ENCODE data around the gene TULP3. TPM values are rescaled to one million over a fixed set of nuclear protein-coding genes. Genes with fewer than 3 reads are reported as not detected.

Gene TULP3
- total RNA-seq, 5 donors from 2014 or later (not counting 1 experiment from before 2014, with no cell fraction given) = 5.6 to 8.9 (median 7.7) TPM

DNA sequence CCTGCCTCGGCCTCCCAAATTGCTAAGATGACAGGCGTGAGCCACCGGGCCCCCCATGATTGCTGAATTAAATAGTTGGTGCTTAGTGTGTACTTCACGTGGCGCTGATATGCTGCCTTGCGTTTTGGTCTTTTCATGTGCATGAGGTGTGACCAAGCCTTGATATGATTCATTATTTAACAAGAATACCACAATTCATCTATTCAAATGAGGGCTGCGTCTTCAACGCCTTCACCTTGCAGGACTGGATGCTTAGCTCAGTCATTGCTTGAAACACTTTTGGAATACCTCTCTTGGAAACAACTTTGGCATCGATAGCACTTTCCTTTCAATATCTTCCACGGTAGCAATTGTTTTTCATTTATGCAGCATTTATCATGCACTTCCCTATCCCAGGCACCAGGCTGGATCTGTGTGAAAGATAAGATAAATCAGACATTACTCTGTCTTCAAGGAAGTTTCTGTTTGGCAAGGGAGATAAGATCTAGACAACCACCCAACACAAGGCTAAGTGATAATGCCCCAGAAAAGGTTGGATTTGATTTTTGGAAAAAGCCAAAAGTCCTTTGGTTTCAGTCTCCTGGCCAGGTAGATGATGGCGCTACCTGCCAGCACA lies 67.2 kb downstream of the TULP3 start:
- Mint-ChIP-seq H3K9me3 (no peaks in the 10 kb centered on the region), H3K4me1 (peaks cover 19% of the 10 kb centered on the region in 3 donors), H3K4me3 (peak overlapping the region in 1 of 3 donors; percentile 81), H3K27ac (no peak overlapping the region), H3K36me3 (no peaks in the 10 kb centered on the region), H3K27me3 (peaks cover 43 to 54% of the 10 kb centered on the region in 2 donors)
- Histone ChIP-seq H3K9me3 (no peaks in the 10 kb centered on the region), H3K27ac (ENCODE audit: low read length) (no peak overlapping the region), H3K27me3 (replicated peaks in 1 of 2; ENCODE audit: control insufficient read depth in 2 of 2, extremely low read depth in 1 of 2, insufficient read depth in 2 of 2, low read length in 1 of 2) (peaks cover 14 to 36% of the 10 kb centered on the region in 2 experiments), H3K36me3 (ENCODE audit: control insufficient read depth in 2 of 2, extremely low read depth in 1 of 2, insufficient read depth in 1 of 2, low read length in 1 of 2) (no peaks in the 10 kb centered on the region), H3K4me1 (ENCODE audit: control insufficient read depth in 1 of 2, extremely low read depth in 1 of 2, insufficient read depth in 2 of 2, low read length in 2 of 2) (peaks cover 0 to 9% of the 10 kb centered on the region in 2 experiments), H3K4me3 (ENCODE audit: control insufficient read depth in 1 of 2, extremely low read depth in 1 of 2, low read length in 1 of 2) (no peak overlapping the region)
- no peak for ATAC-seq (replicated peaks in 1 of 4)
- no peak for DNase-seq
- CTCF ChIA-PET = no interaction called here
- POLR2A ChIA-PET = no interaction called here
- WGBS (ENCODE audit: insufficient coverage) = 56% methylated on average over 5 of the region's 11 CpGs

DNA sequence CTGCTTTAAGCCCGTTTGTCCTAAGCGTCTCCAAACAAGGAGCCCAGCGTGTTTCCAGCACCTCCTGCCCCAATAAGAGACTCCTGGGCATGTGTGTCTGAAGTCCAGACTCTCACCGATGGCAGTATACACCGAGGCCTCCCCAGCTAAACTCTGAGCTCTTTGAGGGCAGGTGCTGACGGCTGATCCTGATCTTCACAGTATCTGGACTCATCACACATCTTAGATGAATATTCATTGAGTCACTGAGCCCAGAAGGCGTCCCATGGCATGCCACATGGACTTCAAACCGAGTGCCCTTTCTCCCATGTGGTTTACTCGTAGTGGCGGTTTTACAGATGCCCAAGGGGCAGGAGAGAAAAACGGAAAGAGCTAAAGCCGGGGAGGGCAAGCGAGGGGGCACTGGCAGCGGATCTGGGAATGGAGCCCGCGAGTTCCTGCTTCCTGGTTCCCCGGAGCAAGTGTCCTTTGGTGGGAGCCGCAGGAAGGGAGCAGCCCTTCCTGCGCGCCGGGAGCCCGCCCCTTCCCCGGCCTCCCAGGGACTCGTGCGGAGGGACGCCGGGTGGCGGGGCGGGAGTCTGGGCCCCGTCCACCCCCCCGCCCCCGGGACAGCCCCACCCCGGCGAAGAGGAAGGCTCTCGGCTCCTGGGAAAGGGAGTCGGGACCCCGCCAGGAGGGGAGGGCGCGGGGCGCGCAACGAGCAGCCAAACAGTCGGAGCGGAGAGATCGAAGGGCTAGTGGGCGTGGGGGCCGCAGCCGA lies 67.9 kb downstream of the TULP3 start:
- no peak for ATAC-seq (replicated peaks in 1 of 4)
- WGBS (ENCODE audit: insufficient coverage) = 3% methylated on average over 43 of the region's 48 CpGs
- peaks cover 46 to 61% of the 10 kb centered on the region in 2 donors for H3K27me3 Mint-ChIP-seq
- no peak for DNase-seq
- no peaks in the 10 kb centered on the region for H3K9me3 Mint-ChIP-seq
- H3K36me3 ChIP-seq (ENCODE audit: control insufficient read depth in 2 of 2, extremely low read depth in 1 of 2, insufficient read depth in 1 of 2, low read length in 1 of 2) = no peaks in the 10 kb centered on the region
- no peaks in the 10 kb centered on the region for H3K9me3 ChIP-seq
- POLR2A ChIA-PET = no interaction called here
- peaks cover 0 to 9% of the 10 kb centered on the region in 2 experiments for H3K4me1 ChIP-seq (ENCODE audit: control insufficient read depth in 1 of 2, extremely low read depth in 1 of 2, insufficient read depth in 2 of 2, low read length in 2 of 2)
- no peak overlapping the region for H3K4me3 ChIP-seq (ENCODE audit: control insufficient read depth in 1 of 2, extremely low read depth in 1 of 2, low read length in 1 of 2)
- H3K36me3 Mint-ChIP-seq = no peaks in the 10 kb centered on the region
- H3K27ac ChIP-seq (ENCODE audit: low read length) = no peak overlapping the region
- CTCF ChIA-PET = no interaction called here
- H3K4me1 Mint-ChIP-seq = peaks cover 19% of the 10 kb centered on the region in 3 donors
- peaks cover 14 to 43% of the 10 kb centered on the region in 2 experiments for H3K27me3 ChIP-seq (replicated peaks in 1 of 2; ENCODE audit: control insufficient read depth in 2 of 2, extremely low read depth in 1 of 2, insufficient read depth in 2 of 2, low read length in 1 of 2)
- H3K27ac Mint-ChIP-seq = peak overlapping the region in 1 of 2 donors; percentile 72
- H3K4me3 Mint-ChIP-seq = peak overlapping the region; percentile 53 to 81 (median 64)

DNA sequence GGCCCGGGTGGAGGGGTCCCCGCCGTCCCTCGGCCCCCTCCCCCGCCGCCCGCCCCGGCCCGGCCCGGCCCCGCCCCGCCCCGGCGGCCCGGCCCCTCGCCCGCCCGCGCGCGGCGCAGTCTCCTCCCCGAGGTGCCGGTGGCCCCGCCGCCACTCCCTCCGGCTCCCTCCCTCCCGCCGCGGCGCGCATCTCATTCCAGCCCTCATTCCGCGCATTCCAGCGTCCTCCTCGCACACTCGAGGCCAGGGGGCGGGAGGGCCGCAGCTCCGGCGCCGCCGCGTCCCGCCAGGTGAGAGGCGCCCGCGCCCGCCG lies 68.5 kb downstream of the TULP3 start, which contains the start of gene TEAD4:
TSS of gene TEAD4 (plus strand) at position 206 of the 313 bp plus-strand sequence.
- H3K27ac ChIP-seq (ENCODE audit: low read length) = no peak within 1 kb of the TSS
- DNase-seq = no peak
- CTCF ChIA-PET = no interaction called here

DNA sequence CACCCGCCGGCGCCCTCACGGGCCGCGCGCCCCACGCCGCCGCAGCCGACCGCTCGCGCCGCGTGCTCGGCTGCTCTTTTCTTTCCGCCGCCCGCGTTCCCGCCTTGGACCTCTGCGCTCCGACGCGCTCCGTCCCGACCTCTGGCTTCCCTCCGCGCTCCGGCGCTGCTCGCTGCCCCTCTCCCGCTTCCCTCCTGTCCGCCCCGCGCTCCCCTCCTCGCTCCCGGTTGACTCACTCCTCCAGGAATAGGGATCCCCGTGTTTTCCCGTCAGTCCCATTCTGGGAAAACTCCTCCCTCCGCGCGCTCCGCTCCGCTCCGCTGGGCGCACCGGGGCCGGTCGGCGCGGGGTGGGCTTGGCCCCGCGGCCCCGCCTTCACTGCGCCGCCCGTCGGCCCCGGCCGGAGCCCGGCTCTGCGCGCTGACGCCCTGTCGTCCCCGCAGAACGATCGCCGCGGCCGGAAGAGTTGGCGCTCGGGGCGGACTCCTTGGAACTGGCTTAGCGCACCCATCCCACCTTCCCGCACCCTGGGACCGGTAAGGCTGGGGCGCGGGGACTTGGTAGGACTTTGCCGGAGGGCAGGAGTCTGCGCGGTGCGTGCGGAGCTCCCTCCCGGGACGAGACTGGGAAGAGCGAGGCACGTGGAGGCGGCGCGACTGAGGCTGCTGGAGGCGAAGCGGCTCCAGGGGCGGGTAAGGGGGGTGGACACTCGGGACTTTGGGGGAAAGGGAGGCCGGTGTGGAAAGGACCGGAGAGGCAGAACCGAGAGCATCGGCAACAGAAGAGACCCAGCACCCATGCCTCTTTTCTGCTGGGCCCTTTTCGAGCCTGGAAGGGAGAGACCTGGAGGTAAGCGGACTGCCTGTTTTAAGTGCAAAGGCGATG lies 69.1 kb downstream of the TULP3 start:
- no peaks in the 10 kb centered on the region for H3K36me3 Mint-ChIP-seq
- CTCF ChIA-PET = no interaction called here
- H3K27me3 Mint-ChIP-seq = peaks cover 46 to 65% of the 10 kb centered on the region in 2 donors
- WGBS (ENCODE audit: insufficient coverage) = 2% methylated on average over 103 of the region's 104 CpGs
- H3K4me3 Mint-ChIP-seq = peak overlapping the region; percentile 53 to 58 (median 57)
- H3K4me1 Mint-ChIP-seq = peaks cover 19% of the 10 kb centered on the region in 3 donors
- Histone ChIP-seq H3K9me3 (no peaks in the 10 kb centered on the region), H3K27ac (ENCODE audit: low read length) (no peak overlapping the region), H3K36me3 (ENCODE audit: control insufficient read depth in 2 of 2, extremely low read depth in 1 of 2, insufficient read depth in 1 of 2, low read length in 1 of 2) (no peaks in the 10 kb centered on the region), H3K4me3 (ENCODE audit: control insufficient read depth in 1 of 2, extremely low read depth in 1 of 2, low read length in 1 of 2) (peak overlapping the region in 1 of 2 donors; percentile 19), H3K27me3 (replicated peaks in 1 of 2; ENCODE audit: control insufficient read depth in 2 of 2, extremely low read depth in 1 of 2, insufficient read depth in 2 of 2, low read length in 1 of 2) (peaks cover 15 to 53% of the 10 kb centered on the region in 2 experiments), H3K4me1 (ENCODE audit: control insufficient read depth in 1 of 2, extremely low read depth in 1 of 2, insufficient read depth in 2 of 2, low read length in 2 of 2) (peaks cover 0 to 9% of the 10 kb centered on the region in 2 experiments)
- H3K9me3 Mint-ChIP-seq = no peaks in the 10 kb centered on the region
- POLR2A ChIA-PET = no interaction called here
- DNase-seq (no peak), ATAC-seq (replicated peaks in 1 of 4) (no peak)
- no peak overlapping the region for H3K27ac Mint-ChIP-seq

More for the DNA sequence above, 68.5 kb downstream of the TULP3 start, which contains the start of gene TEAD4:
- H3K4me3 ChIP-seq (ENCODE audit: control insufficient read depth in 1 of 2, extremely low read depth in 1 of 2, low read length in 1 of 2) = peak within 1 kb of the TSS in 1 of 2 donors; percentile 19
- WGBS (ENCODE audit: insufficient coverage) = under 1% methylated on average over 32 of the region's 50 CpGs
- no peaks in the 10 kb centered on the region for H3K9me3 Mint-ChIP-seq
- H3K4me3 Mint-ChIP-seq = peak within 1 kb of the TSS; percentile 53 to 81 (median 64)
- H3K4me1 ChIP-seq (ENCODE audit: control insufficient read depth in 1 of 2, extremely low read depth in 1 of 2, insufficient read depth in 2 of 2, low read length in 2 of 2) = peaks cover 0 to 9% of the 10 kb centered on the region in 2 experiments
- H3K36me3 Mint-ChIP-seq = no peaks in the 10 kb centered on the region
- peaks cover 15 to 48% of the 10 kb centered on the region in 2 experiments for H3K27me3 ChIP-seq (replicated peaks in 1 of 2; ENCODE audit: control insufficient read depth in 2 of 2, extremely low read depth in 1 of 2, insufficient read depth in 2 of 2, low read length in 1 of 2)
- H3K27ac Mint-ChIP-seq = peak within 1 kb of the TSS in 1 of 2 donors; percentile 72
- POLR2A ChIA-PET = no interaction called here
- no peaks in the 10 kb centered on the region for H3K9me3 ChIP-seq
- no peaks in the 10 kb centered on the region for H3K36me3 ChIP-seq (ENCODE audit: control insufficient read depth in 2 of 2, extremely low read depth in 1 of 2, insufficient read depth in 1 of 2, low read length in 1 of 2)
- H3K4me1 Mint-ChIP-seq = peaks cover 19% of the 10 kb centered on the region in 3 donors
- peaks cover 46 to 64% of the 10 kb centered on the region in 2 donors for H3K27me3 Mint-ChIP-seq
- peak in 1 of 4 experiments; percentile 23 for ATAC-seq (replicated peaks in 1 of 4)

DNA sequence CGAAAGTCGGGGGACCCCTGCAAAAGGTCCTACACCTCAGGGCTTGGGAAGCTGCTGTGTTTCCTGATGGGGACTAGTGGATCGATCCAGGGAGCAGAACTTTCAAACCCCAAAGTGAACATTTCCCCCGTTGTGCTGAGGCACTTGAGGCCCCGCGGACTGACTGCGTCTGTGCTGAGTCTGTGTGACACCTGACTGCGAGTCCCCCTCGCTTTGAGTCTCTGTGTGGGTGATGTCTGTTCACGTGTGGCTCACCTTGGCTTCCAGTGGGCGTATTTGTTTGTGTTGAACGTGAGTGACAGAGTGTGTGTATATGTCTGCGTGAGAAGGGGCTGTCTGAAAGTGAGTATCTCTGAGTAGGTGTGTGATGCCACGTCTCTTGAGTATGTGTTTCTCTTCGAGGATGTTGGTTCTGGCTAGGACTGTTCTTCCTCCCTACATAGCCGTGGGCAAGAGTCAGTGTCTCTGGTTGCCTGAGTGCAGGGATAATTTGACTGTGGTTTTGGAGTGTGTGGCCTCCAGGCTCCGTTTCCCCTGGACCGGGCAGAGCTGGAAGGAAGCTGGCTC lies 69.8 kb downstream of the TULP3 start:
- H3K27me3 Mint-ChIP-seq = peaks cover 46 to 65% of the 10 kb centered on the region in 2 donors
- 4% methylated on average over 16 of the region's 18 CpGs for WGBS (ENCODE audit: insufficient coverage)
- CTCF ChIA-PET = no interaction called here

More for the DNA sequence above, 69.8 kb downstream of the TULP3 start:
- Histone ChIP-seq H3K9me3 (no peaks in the 10 kb centered on the region), H3K27ac (ENCODE audit: low read length) (no peak overlapping the region), H3K4me3 (ENCODE audit: control insufficient read depth in 1 of 2, extremely low read depth in 1 of 2, low read length in 1 of 2) (peak overlapping the region in 1 of 2 donors; percentile 19), H3K36me3 (ENCODE audit: control insufficient read depth in 2 of 2, extremely low read depth in 1 of 2, insufficient read depth in 1 of 2, low read length in 1 of 2) (no peaks in the 10 kb centered on the region), H3K4me1 (ENCODE audit: control insufficient read depth in 1 of 2, extremely low read depth in 1 of 2, insufficient read depth in 2 of 2, low read length in 2 of 2) (peaks cover 0 to 9% of the 10 kb centered on the region in 2 experiments), H3K27me3 (replicated peaks in 1 of 2; ENCODE audit: control insufficient read depth in 2 of 2, extremely low read depth in 1 of 2, insufficient read depth in 2 of 2, low read length in 1 of 2) (peaks cover 15 to 53% of the 10 kb centered on the region in 2 experiments)
- peak overlapping the region in 1 of 2 donors; percentile 7 for H3K27ac Mint-ChIP-seq
- peaks cover 19% of the 10 kb centered on the region in 3 donors for H3K4me1 Mint-ChIP-seq
- POLR2A ChIA-PET = no interaction called here
- peak overlapping the region; percentile 53 to 58 (median 57) for H3K4me3 Mint-ChIP-seq
- no peaks in the 10 kb centered on the region for H3K9me3 Mint-ChIP-seq
- H3K36me3 Mint-ChIP-seq = no peaks in the 10 kb centered on the region
- ATAC-seq (replicated peaks in 1 of 4) (no peak), DNase-seq (no peak)
